GM10847 (cell line): ENCODE measurements around the gene DAGLB.

Source experiments
- POLR2A ChIP-seq: IDR thresholded peaks from 2 replicates; pipeline ENCODE4 v1.6.1; 2011; ENCODE audit not compliant: insufficient read length; ENCODE audit errors: extremely low read depth

DAGLB gene

DNA sequence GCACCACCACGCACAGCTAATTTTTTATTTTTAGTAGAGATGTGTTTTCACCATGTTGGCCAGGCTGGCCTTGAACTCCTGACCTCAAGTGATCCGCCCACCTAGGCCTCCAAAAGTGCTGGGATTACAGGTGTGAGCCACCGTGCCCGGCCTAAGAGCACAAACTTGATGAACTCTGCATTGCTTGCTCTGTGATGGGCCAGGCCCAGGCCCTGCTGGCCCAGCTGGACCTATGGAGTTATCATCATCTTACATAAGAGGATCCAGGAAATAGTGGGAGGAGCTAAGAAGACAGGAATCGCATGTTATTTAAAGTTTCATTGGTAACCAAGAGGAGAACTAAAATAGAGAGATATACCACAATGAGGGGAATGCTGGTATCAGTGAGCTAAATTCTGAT, 86.9 kb downstream of the DAGLB start:
- TF ChIP-seq POLR2A = no peak

DNA sequence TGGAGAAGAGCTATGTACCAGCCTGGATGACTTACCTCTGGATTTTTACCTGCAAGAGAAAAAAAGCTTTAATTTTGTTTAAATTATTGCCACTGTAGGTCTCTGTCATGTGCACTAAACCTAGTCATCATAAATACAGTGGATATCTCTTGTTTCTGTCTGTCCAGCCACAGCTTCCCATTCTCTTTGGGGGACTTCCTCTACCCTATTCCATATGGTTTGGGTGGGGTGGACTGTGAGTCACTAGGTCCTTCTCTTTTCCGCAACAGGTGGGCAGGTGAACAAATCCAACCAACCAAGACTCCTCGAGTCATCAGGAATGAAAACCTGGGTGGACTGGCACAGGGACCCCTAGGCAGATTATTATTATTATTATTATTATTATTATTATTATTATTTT, 88.0 kb downstream of the DAGLB start:
- TF ChIP-seq POLR2A = no peak
